ENCODE measurements around the gene DLGAP4. TPM values are rescaled to one million over a fixed set of nuclear protein-coding genes. Genes with fewer than 3 reads are reported as not detected.
"Not testable (repeated sequence)": the region's sequence is repeated elsewhere in the genome, so short reads cannot be mapped to it uniquely, and the experiment has no call there.

Gene DLGAP4
- total RNA-seq, 5 donors from 2014 or later (not counting 1 experiment from before 2014, with no cell fraction given), result 36.4 to 54.4 (median 43.9) TPM

- peak in 1 of 4 experiments; percentile 24 for ATAC-seq (replicated peaks in 1 of 4)
Observed at GRCh38 chr20:36564726-36565121, 258.6 kb downstream of the DLGAP4 start.

GRCh38 chr20:36565520-36565919 lies 259.4 kb downstream of the DLGAP4 start:
- Mint-ChIP-seq H3K36me3 (peaks cover 2% of the 10 kb centered on the region), H3K9me3 (peaks cover 0 to 2% (median 0%) of the 10 kb centered on the region in 3 donors), H3K4me3 (no peak overlapping the region), H3K4me1 (peaks cover 0 to 14% (median 7%) of the 10 kb centered on the region in 3 donors), H3K27ac (no peak overlapping the region), H3K27me3 (no peaks in the 10 kb centered on the region)
- H3K27me3 ChIP-seq (replicated peaks in 1 of 2; ENCODE audit: control insufficient read depth in 2 of 2, extremely low read depth in 1 of 2, insufficient read depth in 2 of 2, low read length in 1 of 2), result no peaks in the 10 kb centered on the region
- 100% methylated on average over 1 of the region's 3 CpGs for WGBS (ENCODE audit: insufficient coverage)
- DNase-seq (no peak), ATAC-seq (replicated peaks in 1 of 4) (no peak)
- ChIA-PET POLR2A (interaction anchor here (0.5 to 0.6 kb wide), 3 partner anchors 12 to 35 kb away, joined by 3 read pairs; no protein-coding TSS in a partner anchor), CTCF (no interaction called here)
- no peak overlapping the region for H3K4me3 ChIP-seq (ENCODE audit: control insufficient read depth in 1 of 2, extremely low read depth in 1 of 2, low read length in 1 of 2)
- no peaks in the 10 kb centered on the region for H3K9me3 ChIP-seq
- no peak overlapping the region for H3K27ac ChIP-seq (ENCODE audit: low read length)
- H3K36me3 ChIP-seq (ENCODE audit: control insufficient read depth in 2 of 2, extremely low read depth in 1 of 2, insufficient read depth in 1 of 2, low read length in 1 of 2), result no peaks in the 10 kb centered on the region
- H3K4me1 ChIP-seq (ENCODE audit: control insufficient read depth in 1 of 2, extremely low read depth in 1 of 2, insufficient read depth in 2 of 2, low read length in 2 of 2), result peaks cover 0 to 8% of the 10 kb centered on the region in 2 experiments

More at GRCh38 chr20:36564726-36565121, 258.6 kb downstream of the DLGAP4 start:
- POLR2A ChIA-PET; H3K27ac Mint-ChIP-seq; H3K4me3 ChIP-seq (ENCODE audit: control insufficient read depth in 1 of 2, extremely low read depth in 1 of 2, low read length in 1 of 2); H3K4me1 ChIP-seq (ENCODE audit: control insufficient read depth in 1 of 2, extremely low read depth in 1 of 2, insufficient read depth in 2 of 2, low read length in 2 of 2); H3K27me3 Mint-ChIP-seq; H3K4me3 Mint-ChIP-seq; H3K9me3 ChIP-seq; H3K9me3 Mint-ChIP-seq; H3K36me3 ChIP-seq (ENCODE audit: control insufficient read depth in 2 of 2, extremely low read depth in 1 of 2, insufficient read depth in 1 of 2, low read length in 1 of 2); H3K36me3 Mint-ChIP-seq; CTCF ChIA-PET; H3K27me3 ChIP-seq (replicated peaks in 1 of 2; ENCODE audit: control insufficient read depth in 2 of 2, extremely low read depth in 1 of 2, insufficient read depth in 2 of 2, low read length in 1 of 2): not testable (repeated sequence)
- H3K4me1 Mint-ChIP-seq, result peaks cover 0 to 14% (median 7%) of the 10 kb centered on the region in 3 donors
- H3K27ac ChIP-seq (ENCODE audit: low read length), result peak overlapping the region; percentile 44
- 43% methylated on average over 6 of the region's 6 CpGs for WGBS (ENCODE audit: insufficient coverage)
- DNase-seq, result peak in 10 of 35 experiments; percentile 3 to 69 (median 30)

GRCh38 chr20:36569847-36570429 lies 263.8 kb downstream of the DLGAP4 start:
- WGBS (ENCODE audit: insufficient coverage), result 100% methylated on average over 4 of the region's 7 CpGs

GRCh38 chr20:36571564-36572504 lies 265.7 kb downstream of the DLGAP4 start:
- Mint-ChIP-seq H3K4me3 (peak overlapping the region; percentile 84 to 87 (median 85)), H3K27ac (peak overlapping the region; percentile 93 to 98), H3K4me1 (peaks cover 35 to 38% (median 37%) of the 10 kb centered on the region in 3 donors), H3K27me3 (no peaks in the 10 kb centered on the region), H3K36me3 (no peaks in the 10 kb centered on the region), H3K9me3 (no peaks in the 10 kb centered on the region)
- DNase-seq (peak in 1 of 35 experiments; percentile 16), ATAC-seq (replicated peaks in 1 of 4) (no peak)
- CTCF ChIA-PET, result interaction anchor here in 1 of 2 donors (0.6 to 1.8 kb wide), 7 partner anchors 16 to 95 kb away, joined by 3 to 8 read pairs (median 4); partner anchors contain the start of genes RAB5IF and SLA2
- H3K9me3 ChIP-seq, result no peaks in the 10 kb centered on the region
- POLR2A ChIA-PET, result interaction anchor here in 1 of 2 donors (0.6 to 1.1 kb wide), 2 partner anchors 16 to 71 kb away, joined by 4 to 7 read pairs; no protein-coding TSS in a partner anchor
- peaks cover 0 to 2% of the 10 kb centered on the region in 2 experiments for H3K27me3 ChIP-seq (replicated peaks in 1 of 2; ENCODE audit: control insufficient read depth in 2 of 2, extremely low read depth in 1 of 2, insufficient read depth in 2 of 2, low read length in 1 of 2)
- peak overlapping the region; percentile 35 to 60 for H3K4me3 ChIP-seq (ENCODE audit: control insufficient read depth in 1 of 2, extremely low read depth in 1 of 2, low read length in 1 of 2)
- H3K36me3 ChIP-seq (ENCODE audit: control insufficient read depth in 2 of 2, extremely low read depth in 1 of 2, insufficient read depth in 1 of 2, low read length in 1 of 2), result no peaks in the 10 kb centered on the region
- WGBS (ENCODE audit: insufficient coverage), result 73% methylated on average over 7 of the region's 17 CpGs
- H3K4me1 ChIP-seq (ENCODE audit: control insufficient read depth in 1 of 2, extremely low read depth in 1 of 2, insufficient read depth in 2 of 2, low read length in 2 of 2), result peaks cover 4 to 38% of the 10 kb centered on the region in 2 experiments
- peak overlapping the region; percentile 96 for H3K27ac ChIP-seq (ENCODE audit: low read length)

More at GRCh38 chr20:36569847-36570429, 263.8 kb downstream of the DLGAP4 start:
- Mint-ChIP-seq H3K27ac (peak overlapping the region; percentile 40 to 93), H3K4me3 (no peak overlapping the region), H3K9me3 (peaks cover 0 to 2% (median 0%) of the 10 kb centered on the region in 3 donors), H3K4me1 (peaks cover 18 to 24% (median 21%) of the 10 kb centered on the region in 3 donors), H3K36me3 (peaks cover 2% of the 10 kb centered on the region), H3K27me3 (no peaks in the 10 kb centered on the region)
- Histone ChIP-seq H3K36me3 (ENCODE audit: control insufficient read depth in 2 of 2, extremely low read depth in 1 of 2, insufficient read depth in 1 of 2, low read length in 1 of 2) (no peaks in the 10 kb centered on the region), H3K9me3 (no peaks in the 10 kb centered on the region), H3K27ac (ENCODE audit: low read length) (no peak overlapping the region), H3K4me3 (ENCODE audit: control insufficient read depth in 1 of 2, extremely low read depth in 1 of 2, low read length in 1 of 2) (no peak overlapping the region), H3K27me3 (replicated peaks in 1 of 2; ENCODE audit: control insufficient read depth in 2 of 2, extremely low read depth in 1 of 2, insufficient read depth in 2 of 2, low read length in 1 of 2) (peaks cover 0 to 2% of the 10 kb centered on the region in 2 experiments), H3K4me1 (ENCODE audit: control insufficient read depth in 1 of 2, extremely low read depth in 1 of 2, insufficient read depth in 2 of 2, low read length in 2 of 2) (peaks cover 4 to 27% of the 10 kb centered on the region in 2 experiments)
- ChIA-PET POLR2A (no interaction called here), CTCF (no interaction called here)
- ATAC-seq (replicated peaks in 1 of 4) (no peak), DNase-seq (no peak)

GRCh38 chr20:36572701-36573102 lies 266.6 kb downstream of the DLGAP4 start:
- H3K27me3 ChIP-seq (replicated peaks in 1 of 2; ENCODE audit: control insufficient read depth in 2 of 2, extremely low read depth in 1 of 2, insufficient read depth in 2 of 2, low read length in 1 of 2), result peaks cover 0 to 2% of the 10 kb centered on the region in 2 experiments
- peak overlapping the region; percentile 96 for H3K27ac ChIP-seq (ENCODE audit: low read length)
- peak overlapping the region; percentile 93 to 98 for H3K27ac Mint-ChIP-seq
- POLR2A ChIA-PET, result interaction anchor here in 1 of 2 donors (0.6 to 1.1 kb wide), 6 partner anchors 15 to 605 kb away, joined by 3 to 10 read pairs (median 6); no protein-coding TSS in a partner anchor
- CTCF ChIA-PET, result interaction anchor here in 1 of 2 donors (0.5 to 1.6 kb wide), 8 partner anchors 11 to 72 kb away, joined by 3 to 9 read pairs (median 4); partner anchors contain the start of gene RAB5IF
- H3K9me3 ChIP-seq, result no peaks in the 10 kb centered on the region
- H3K4me3 Mint-ChIP-seq, result peak overlapping the region; percentile 84 to 87 (median 85)
- no peaks in the 10 kb centered on the region for H3K9me3 Mint-ChIP-seq
- peak overlapping the region; percentile 35 to 60 for H3K4me3 ChIP-seq (ENCODE audit: control insufficient read depth in 1 of 2, extremely low read depth in 1 of 2, low read length in 1 of 2)
- peaks cover 4 to 39% of the 10 kb centered on the region in 2 experiments for H3K4me1 ChIP-seq (ENCODE audit: control insufficient read depth in 1 of 2, extremely low read depth in 1 of 2, insufficient read depth in 2 of 2, low read length in 2 of 2)
- H3K36me3 Mint-ChIP-seq, result no peaks in the 10 kb centered on the region
- H3K4me1 Mint-ChIP-seq, result peaks cover 35 to 38% (median 37%) of the 10 kb centered on the region in 3 donors
- ATAC-seq (replicated peaks in 1 of 4), result peak; percentile 59 to 67 (median 66)
- DNase-seq, result peak in 32 of 35 experiments; percentile 41 to 83 (median 59)
- H3K27me3 Mint-ChIP-seq, result no peaks in the 10 kb centered on the region
- 8% methylated on average over 14 of the region's 20 CpGs for WGBS (ENCODE audit: insufficient coverage)
- H3K36me3 ChIP-seq (ENCODE audit: control insufficient read depth in 2 of 2, extremely low read depth in 1 of 2, insufficient read depth in 1 of 2, low read length in 1 of 2), result no peaks in the 10 kb centered on the region
